Endometrial microvascular endothelial cells (primary cell): ENCODE data around the gene GRID2IP. TPM values are rescaled to one million over a fixed set of nuclear protein-coding genes. Genes with fewer than 3 reads are reported as not detected.
"Not testable (repeated sequence)": the region's sequence is repeated elsewhere in the genome, so short reads cannot be mapped to it uniquely, and the experiment has no call there.

ENCODE experiments used
- in situ Hi-C: cut with HindIII; loops from 2 replicates; pipeline ENCODE4 v1.10.0; 2017; ENCODE audit warnings: low sequenced_read_pairs, low pct_unique_long_range_greater_than_20kb; ENCODE audit errors: inconsistent ontology term
- total RNA-seq: library from RNA; depleted of rRNA; stranded (reverse); fragments of >200 nt; gene quantifications from one replicate; pipeline ENCODE4 v1.2.3, GENCODE V29; 2015; ENCODE audit errors: inconsistent ontology term

The GRID2IP gene
- 0.84 TPM for total RNA-seq

DNA sequence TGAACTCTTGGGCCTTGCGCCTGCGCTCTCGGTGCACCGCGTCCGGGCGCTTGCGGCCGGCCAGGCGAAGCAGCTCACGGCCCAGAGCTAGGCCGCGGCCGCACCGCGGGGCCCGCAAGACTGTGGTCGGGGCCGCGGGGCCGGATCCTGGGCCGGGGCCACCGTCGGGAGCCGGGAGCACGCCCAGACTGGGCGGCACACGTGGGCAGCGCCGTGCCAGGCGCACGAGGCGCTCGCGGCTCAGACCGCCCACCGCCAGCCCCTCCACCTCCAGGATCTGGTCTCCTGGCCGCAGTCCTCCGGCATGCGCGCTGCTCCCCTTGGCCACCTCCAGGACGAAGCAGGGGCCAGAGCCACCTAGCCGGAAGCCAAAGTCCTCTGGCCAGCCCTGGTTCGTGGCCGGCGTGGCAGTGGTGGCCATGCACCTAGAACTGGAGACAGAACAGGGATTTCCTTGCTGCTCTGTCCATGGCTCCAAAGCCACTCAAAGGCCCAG lies at the start of gene GRID2IP:
TSS of gene GRID2IP (minus strand) at position 446 of the 496 bp plus-strand sequence. CDS start at position 421, 25 bp downstream.
- in situ Hi-C loops, result no loop called here

- in situ Hi-C loops, result no loop called here
Observed at GRCh38 chr7:6600093-6600492, 48.8 kb upstream of the GRID2IP start.

GRCh38 chr7:6590645-6591110 lies 39.4 kb upstream of the GRID2IP start:
- in situ Hi-C loops, result no loop called here

GRCh38 chr7:6589829-6590644 lies 38.8 kb upstream of the GRID2IP start, which contains the start of gene INTS15:
Gene INTS15 (plus strand): TSS chr7:6590021. CDS start chr7:6590284, 263 bp downstream.
- in situ Hi-C loops, result no loop called here

- in situ Hi-C loops, result no loop called here
Observed at GRCh38 chr7:6589151-6589828, 38.0 kb upstream of the GRID2IP start.

DNA sequence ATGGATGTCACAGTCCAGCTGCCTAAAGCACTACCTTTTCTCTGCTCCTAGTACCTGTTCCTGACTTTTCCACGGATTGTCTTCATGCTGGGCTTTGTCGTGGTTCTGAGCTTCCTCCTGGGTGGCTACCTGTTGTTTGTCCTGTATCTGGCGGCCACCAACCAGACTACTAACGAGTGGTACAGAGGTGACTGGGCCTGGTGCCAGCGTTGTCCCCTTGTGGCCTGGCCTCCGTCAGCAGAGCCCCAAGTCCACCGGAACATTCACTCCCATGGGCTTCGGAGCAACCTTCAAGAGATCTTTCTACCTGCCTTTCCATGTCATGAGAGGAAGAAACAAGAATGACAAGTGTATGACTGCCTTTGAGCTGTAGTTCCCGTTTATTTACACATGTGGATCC lies 37.3 kb upstream of the GRID2IP start:
- in situ Hi-C loops, result no loop called here

DNA sequence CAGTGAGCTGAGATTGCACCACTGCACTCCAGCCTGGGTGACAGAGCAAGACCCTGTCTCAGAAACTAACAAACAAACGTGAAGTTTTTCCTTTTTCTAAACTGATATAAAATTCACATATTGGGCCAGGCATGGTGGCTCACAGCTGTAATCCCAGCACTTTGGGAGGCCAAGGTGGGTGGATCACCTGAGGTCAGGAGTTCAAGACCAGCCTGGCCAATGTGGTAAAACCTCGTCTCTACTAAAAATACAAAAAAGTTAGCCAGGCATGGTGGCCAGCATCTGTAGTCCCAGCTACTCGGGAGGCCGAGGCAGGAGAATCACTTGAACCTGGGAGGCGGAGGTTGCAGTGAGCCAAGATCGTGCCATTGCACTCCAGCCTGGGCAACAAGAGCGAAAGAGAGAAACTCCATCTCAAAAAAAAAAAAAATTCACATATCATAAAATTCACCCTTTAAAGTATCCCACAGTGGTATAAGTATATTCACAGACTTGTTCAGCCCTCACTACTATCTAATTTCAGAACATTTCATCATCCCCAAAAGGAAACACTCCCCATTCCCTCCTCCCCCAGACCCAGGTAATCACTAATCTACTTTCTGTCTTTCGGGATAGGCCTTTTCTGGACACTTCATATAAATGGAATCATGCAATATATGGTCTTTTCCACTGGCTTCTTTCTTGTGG lies 34.6 kb upstream of the GRID2IP start:
- in situ Hi-C loops, result not testable (repeated sequence)

DNA sequence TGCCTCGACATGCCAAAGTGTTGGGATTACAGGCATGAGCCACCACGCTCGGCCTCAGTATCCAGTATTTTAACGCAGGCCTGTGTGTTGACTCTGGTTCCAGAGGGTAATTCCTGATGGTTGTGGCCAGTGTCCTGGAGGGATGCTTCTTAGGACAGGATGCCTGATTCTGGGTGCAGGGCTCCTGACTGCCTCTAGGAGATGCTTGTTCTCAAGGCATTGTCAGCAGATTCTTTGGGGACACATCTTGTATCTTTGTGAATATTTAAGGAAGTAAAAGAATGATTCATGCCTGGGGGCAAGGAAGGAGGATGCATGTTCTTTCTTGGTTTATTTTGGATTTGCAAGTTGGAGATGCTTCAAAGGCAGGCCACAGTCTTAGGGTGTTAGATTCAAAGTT lies 28.2 kb upstream of the GRID2IP start:
- in situ Hi-C loops, result no loop called here

DNA sequence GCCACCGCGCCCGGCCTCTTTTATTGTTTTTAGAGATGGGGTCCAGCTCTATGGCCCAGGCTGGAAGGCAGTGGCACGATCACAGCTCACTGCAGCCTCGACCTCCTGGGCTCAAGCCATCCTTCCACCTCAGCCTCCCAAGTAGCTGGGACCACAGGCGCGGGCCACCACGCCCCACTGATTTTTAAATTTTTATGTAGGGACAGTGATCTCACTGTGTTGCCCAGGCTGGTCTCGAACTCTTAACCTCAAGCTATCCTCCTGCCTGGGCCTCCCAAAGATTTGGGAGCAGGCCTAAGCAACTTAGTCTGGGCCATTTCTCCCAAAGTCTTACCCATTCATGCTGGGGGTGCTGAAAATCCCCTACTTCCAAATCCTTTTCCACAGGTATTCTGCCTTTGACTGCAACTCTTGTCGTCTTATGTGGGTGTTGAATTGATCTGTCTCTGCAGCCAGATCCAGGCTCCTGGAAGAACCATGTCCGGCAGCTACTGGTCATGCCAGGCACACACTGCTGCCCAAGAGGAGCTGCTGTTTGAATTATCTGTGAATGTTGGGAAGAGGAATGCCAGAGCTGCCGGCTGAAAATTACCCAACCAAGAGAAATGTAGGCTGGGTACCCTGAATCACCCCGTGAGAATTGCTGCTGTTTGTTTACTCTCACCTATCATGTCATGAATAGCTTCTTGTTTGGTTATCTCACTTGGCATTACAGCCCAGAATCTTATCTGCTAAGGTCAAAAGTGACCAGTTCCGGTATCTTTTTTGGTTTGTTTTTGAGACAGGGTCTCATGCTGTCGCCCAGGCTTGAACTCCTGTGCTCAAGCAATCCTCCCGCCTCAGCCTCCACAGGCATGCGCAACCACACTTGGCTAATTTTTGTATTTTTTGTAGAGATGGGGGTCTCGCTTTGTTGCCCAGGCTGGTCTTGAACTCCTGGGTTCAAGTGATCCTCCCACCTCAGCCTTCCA lies 27.1 kb upstream of the GRID2IP start:
- in situ Hi-C loops, result no loop called here

DNA sequence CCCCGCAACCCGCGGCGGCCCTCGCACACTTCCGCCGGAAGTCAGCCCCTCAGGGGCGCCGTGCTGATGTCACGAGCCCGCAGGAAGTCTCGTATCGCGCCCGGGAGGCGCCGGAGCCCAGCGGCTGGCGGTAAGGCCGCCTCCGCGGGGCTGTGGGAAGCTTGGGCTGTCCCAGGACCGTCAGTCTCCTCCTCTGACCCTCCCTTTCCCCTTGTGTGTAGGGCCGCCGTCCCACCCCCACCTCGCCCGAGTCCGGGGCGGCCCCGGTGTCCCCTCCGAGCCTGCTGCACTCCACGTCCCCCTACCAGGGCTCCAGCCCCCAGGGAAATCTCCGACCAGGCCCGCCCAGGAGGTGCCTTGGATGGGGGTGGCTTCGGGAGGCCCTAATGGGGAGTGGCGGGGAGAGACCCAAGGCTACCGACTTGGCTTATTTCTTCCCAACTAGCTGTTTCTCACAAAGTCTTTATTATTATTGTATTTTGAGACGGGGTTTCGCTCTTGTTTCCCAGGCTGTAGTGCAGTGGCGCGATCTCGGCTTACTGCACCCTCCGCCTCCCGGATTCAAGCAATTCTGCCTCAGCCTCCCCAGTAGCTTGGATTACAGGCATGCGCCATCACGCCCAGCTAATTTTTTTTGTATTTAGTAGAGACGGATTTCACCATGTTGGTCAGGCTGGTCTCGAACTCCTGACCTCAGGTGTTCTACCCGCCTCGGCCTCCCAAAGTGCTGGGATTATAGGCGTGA lies 26.3 kb upstream of the GRID2IP start, which contains the start of gene ZDHHC4:
TSS of gene ZDHHC4 (plus strand) at position 86 of the 745 bp plus-strand sequence. CDS start 3,108 bp downstream, outside the sequence.
- in situ Hi-C loops, result no loop called here

- in situ Hi-C loops, result not testable (repeated sequence)
Observed at GRCh38 chr7:6576867-6577368, 25.7 kb upstream of the GRID2IP start.

- in situ Hi-C loops, result no loop called here
Observed at GRCh38 chr7:6576024-6576866, 25.0 kb upstream of the GRID2IP start.

- in situ Hi-C loops, result no loop called here
Observed at GRCh38 chr7:6575281-6576023, 24.2 kb upstream of the GRID2IP start.

- in situ Hi-C loops, result no loop called here
Observed at GRCh38 chr7:6571160-6571779, 20.0 kb upstream of the GRID2IP start.

DNA sequence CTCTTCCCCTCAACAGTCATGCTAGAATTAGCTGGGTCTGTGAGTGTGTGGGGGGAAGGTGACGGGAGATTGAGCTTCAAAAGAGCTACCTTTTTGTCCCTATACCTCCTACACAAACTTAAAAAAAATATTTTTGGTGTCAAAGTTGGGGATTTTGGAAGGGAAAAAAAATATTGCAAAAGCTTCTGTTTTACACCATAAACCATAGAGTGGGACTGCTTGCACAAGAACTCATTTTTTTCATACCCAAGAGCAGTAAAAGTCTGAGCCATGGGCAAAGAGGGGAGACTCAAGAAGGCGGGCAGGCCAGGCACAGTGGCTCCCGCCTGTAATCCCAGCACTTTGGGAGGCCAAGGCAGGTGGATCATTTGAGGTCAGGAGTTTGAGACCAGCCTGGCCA lies 16.6 kb upstream of the GRID2IP start:
- in situ Hi-C loops, result no loop called here
